Hepatocyte (in vitro differentiated cells): Measurements from ENCODE around the gene JADE1.

Experiments
- CTCF ChIP-seq: fragments of 200-600 bp; sonication (generic); IDR thresholded peaks from 2 replicates; pipeline ENCODE4 v1.5.1; 2016; ENCODE audit warnings: antibody characterized with exemption, mild to moderate bottlenecking; ENCODE audit not compliant: poor library complexity
- EZH2 ChIP-seq: fragments of 200-600 bp; sonication (generic); IDR thresholded peaks from 2 replicates; pipeline ENCODE4 v1.6.1; 2016; ENCODE audit warnings: antibody characterized with exemption, mild to moderate bottlenecking, borderline replicate concordance

GRCh38 chr4:128866269-128866668 is 56.8 kb downstream of the JADE1 start:
- TF ChIP-seq CTCF = no peak
- no peak for TF ChIP-seq EZH2
